ENCODE results near the gene WASHC1.
"Not testable (repeated sequence)": the region's sequence is repeated elsewhere in the genome, so short reads cannot be mapped to it uniquely, and the experiment has no call there.

GRCh38 chr9:10653-11053 is 18.6 kb downstream of the WASHC1 start:
- TF ChIP-seq POLR2A, CTCF (IDR thresholded peaks at IDR 0.05): not testable (repeated sequence)

All from thyroid gland (tissue), 4 donors.